Astrocyte of the spinal cord (primary cell): ENCODE measurements around the gene EDARADD.
A peak's percentile ranks its signal among the peaks of the same experiment; 100 is the strongest.

ENCODE experiments used
- DNase-seq: peaks from one replicate; pipeline ENCODE4 v3.0.0; 2011; ENCODE audit warnings: low read depth, low spot score
- H3K4me3 ChIP-seq: 2 replicates; pipeline ENCODE4 v1.5.1; 2011; ENCODE audit warnings: low read depth, mild to moderate bottlenecking, low read length, moderate library complexity
- in situ Hi-C: cut with HindIII; loops from 2 replicates; pipeline ENCODE4 v1.10.0; 2017; ENCODE audit warnings: low sequenced_read_pairs
- TF ChIP-seq, protein P1 (sequence below): IDR thresholded peaks from 2 replicates; pipeline ENCODE4 v1.5.1; 2012; ENCODE audit warnings: low read depth, mild to moderate bottlenecking, low read length, inconsistent platforms

Gene EDARADD

GRCh38 chr1:236392182-236392581 is 1.9 kb upstream of the EDARADD start:
- no peak overlapping the region for H3K4me3 ChIP-seq
- TF ChIP-seq, protein P1, sequence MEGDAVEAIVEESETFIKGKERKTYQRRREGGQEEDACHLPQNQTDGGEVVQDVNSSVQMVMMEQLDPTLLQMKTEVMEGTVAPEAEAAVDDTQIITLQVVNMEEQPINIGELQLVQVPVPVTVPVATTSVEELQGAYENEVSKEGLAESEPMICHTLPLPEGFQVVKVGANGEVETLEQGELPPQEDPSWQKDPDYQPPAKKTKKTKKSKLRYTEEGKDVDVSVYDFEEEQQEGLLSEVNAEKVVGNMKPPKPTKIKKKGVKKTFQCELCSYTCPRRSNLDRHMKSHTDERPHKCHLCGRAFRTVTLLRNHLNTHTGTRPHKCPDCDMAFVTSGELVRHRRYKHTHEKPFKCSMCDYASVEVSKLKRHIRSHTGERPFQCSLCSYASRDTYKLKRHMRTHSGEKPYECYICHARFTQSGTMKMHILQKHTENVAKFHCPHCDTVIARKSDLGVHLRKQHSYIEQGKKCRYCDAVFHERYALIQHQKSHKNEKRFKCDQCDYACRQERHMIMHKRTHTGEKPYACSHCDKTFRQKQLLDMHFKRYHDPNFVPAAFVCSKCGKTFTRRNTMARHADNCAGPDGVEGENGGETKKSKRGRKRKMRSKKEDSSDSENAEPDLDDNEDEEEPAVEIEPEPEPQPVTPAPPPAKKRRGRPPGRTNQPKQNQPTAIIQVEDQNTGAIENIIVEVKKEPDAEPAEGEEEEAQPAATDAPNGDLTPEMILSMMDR: no peak
- in situ Hi-C loops: no loop called here
- no peak for DNase-seq

DNA sequence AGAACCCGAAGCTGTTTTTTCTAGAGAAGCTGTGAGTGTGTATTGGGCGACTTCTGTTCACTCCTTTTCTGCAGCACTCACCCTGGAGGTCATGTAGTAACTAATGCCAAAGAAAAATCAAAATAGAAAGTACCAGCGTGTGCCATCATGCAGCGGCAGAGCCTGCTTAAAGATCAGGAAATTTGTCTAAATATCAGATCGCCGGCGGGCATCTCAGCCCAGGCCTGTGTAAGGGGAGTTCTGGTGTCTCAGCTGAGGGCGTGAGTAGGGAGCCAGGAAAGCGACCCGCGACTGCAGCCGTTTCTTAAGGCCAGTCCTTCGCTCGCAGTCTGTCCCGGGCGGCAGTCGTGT is 768 bp downstream of the EDARADD start:
- peak overlapping the region; percentile 47 for H3K4me3 ChIP-seq
- in situ Hi-C loops: no loop called here
- TF ChIP-seq, protein P1: no peak
- DNase-seq: no peak

DNA sequence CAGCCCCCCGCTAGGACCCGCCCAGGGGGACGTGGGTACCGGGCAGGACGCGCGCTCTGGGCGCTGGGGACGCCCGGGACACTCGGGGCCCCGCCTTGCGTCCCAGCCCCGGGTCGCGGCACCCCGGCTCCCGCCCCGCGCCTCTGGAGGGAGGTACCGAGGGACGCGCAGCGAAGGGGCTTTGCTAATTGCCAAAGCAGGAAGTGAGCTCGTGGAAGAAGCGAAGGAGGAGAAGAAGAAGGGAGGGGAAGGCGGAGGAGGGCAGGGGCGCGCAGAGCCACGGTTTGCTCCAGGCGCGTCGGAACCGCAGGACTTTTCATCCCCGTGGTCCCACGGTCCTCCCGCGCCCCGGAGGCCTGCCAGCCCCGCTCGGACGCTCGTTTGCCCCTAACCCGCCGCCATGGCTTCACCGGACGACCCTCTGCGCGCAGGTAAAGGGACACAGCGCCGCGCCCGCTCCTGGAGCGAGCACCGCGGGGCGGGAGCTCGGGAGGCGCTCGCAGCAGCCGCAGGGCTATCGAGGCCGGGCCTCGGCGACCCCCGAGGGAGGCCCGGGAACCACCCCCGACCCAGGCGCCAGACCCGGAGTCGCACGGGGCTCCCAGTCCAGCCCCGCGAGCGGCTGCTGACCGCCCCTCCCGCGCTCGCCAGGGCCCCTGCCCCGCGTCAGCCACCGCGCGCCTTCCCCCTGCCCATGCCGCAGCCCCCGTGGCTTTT is 1.3 kb downstream of the EDARADD start:
- in situ Hi-C loops: no loop called here
- TF ChIP-seq, protein P1: no peak
- no peak for DNase-seq
- H3K4me3 ChIP-seq: peak overlapping the region; percentile 47

- in situ Hi-C loops: no loop called here
- TF ChIP-seq, protein P1: no peak
- peak overlapping the region; percentile 13 for H3K4me3 ChIP-seq
- DNase-seq: no peak
These were observed 2.0 kb downstream of the EDARADD start for GRCh38 chr1:236395947-236396664.

DNA sequence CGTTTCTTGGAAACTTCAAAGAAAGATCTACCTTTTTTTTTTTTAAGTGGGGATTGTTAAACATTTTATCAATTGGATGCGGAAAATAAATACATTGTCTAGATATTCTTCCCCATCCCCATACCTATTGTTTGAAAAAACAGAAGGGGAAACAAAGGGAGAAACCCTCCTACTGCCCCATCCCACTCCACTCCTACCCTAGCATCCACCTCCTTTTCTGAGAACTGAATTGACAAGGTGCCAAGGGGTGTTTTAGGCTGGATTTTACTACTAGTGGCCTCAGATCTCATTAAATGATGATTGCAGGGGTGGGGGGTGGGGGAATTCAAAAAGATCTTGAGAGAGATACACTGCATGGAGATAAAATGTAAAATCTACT is 2.6 kb downstream of the EDARADD start:
- in situ Hi-C loops: no loop called here
- H3K4me3 ChIP-seq: no peak overlapping the region

GRCh38 chr1:236397173-236397759 is 3.2 kb downstream of the EDARADD start:
- DNase-seq: no peak
- TF ChIP-seq, protein P1: no peak
- in situ Hi-C loops: no loop called here
- H3K4me3 ChIP-seq: no peak overlapping the region

More for the DNA sequence above, 2.6 kb downstream of the EDARADD start:
- no peak for DNase-seq
- TF ChIP-seq, protein P1: no peak
